K562 (cell line): ENCODE results near the gene STMN3. TPM values are rescaled to one million over a fixed set of nuclear protein-coding genes. Genes with fewer than 3 reads are reported as not detected.

Experiments used
- ATAC-seq: fragments of 200-7000 bp; cut with Tn5 transposase; 3 replicates; pipeline ENCODE4 v1.9.1; 2020; ENCODE audit warnings: moderate library complexity
- BruUV-seq: library from RNA; stranded (reverse); fragments of 400-500 nt; replicated peaks from 2 replicates; lab custom pipeline; 2021; lab: Mats Ljungman, UMichigan
- CTCF ChIA-PET: fragments of 300-600 bp; formaldehyde crosslinking; extraction: SDS; loops from one replicate; lab custom pipeline; 2021; ENCODE audit warnings: low intra/inter-chr PET ratio; lab: Yijun Ruan, JAX
- POLR2A ChIA-PET: fragments of 300-600, 350-650 bp; sonication (Branson Sonifier 250); formaldehyde crosslinking; extraction: SDS; loops from one replicate; lab custom pipeline; 2021; ENCODE audit warnings: antibody characterized with exemption, inconsistent platforms; lab: Yijun Ruan, JAX
- DNase-seq, 4 experiments: peaks; one replicate each; pipeline versions ENCODE4 v3.0.0 to v3.0.0-alpha.2; 2011 to 2018; ENCODE audit warnings: low spot score in 3 of 4, mixed read lengths in 3 of 4; ENCODE audit errors: extremely low read depth in 1 of 4
- FAIRE-seq: peaks from 2 replicates; lab custom pipeline; 2011; peaks lifted over from hg19 to GRCh38; lab: Jason Lieb, UNC
- H2AFZ ChIP-seq: 2 replicates; pipeline ENCODE4 v1.6.0; 2011; ENCODE audit warnings: low read depth, low read length, control low read depth, inconsistent platforms
- H3K27ac ChIP-seq: fragments of 200-600 bp; 3 replicates; pipeline ENCODE4 v1.8.0; 2011; ENCODE audit warnings: low read depth, mild to moderate bottlenecking, control low read depth, inconsistent platforms, low read length, moderate library complexity, mixed read lengths; ENCODE audit errors: extremely low read depth
- H3K27me3 ChIP-seq, 2 experiments: fragments of 300-600 bp in 1 of 2; 2 replicates in 1 of 2; 3 replicates in 1 of 2; pipeline versions ENCODE4 v1.6.0 to v1.8.0; 2011; ENCODE audit warnings: inconsistent platforms in 2 of 2, low read length in 2 of 2, mild to moderate bottlenecking in 1 of 2, mixed read lengths in 1 of 2, moderate library complexity in 1 of 2; ENCODE audit not compliant: control insufficient read depth in 2 of 2, insufficient read depth in 2 of 2
- H3K36me3 ChIP-seq: fragments of 300-600 bp; 3 replicates; pipeline ENCODE4 v1.8.0; 2011; ENCODE audit warnings: mild to moderate bottlenecking, low read length, inconsistent platforms; ENCODE audit not compliant: control insufficient read depth, insufficient read depth
- H3K4me1 ChIP-seq, 2 experiments: fragments of 200-600 bp in 1 of 2; replicated peaks in 1 of 2; 2 replicates in 1 of 2; 3 replicates in 1 of 2; pipeline versions ENCODE4 v1.5.1 to v1.8.0; 2011; ENCODE audit warnings: inconsistent platforms in 2 of 2, low read length in 2 of 2, mild to moderate bottlenecking in 1 of 2, mixed read lengths in 1 of 2, moderate library complexity in 1 of 2; ENCODE audit not compliant: control insufficient read depth in 2 of 2, insufficient read depth in 2 of 2
- H3K4me2 ChIP-seq: 2 replicates; pipeline ENCODE4 v1.6.1; 2011; ENCODE audit warnings: low read length, control low read depth, inconsistent platforms, mixed read lengths; ENCODE audit not compliant: insufficient read depth
- H3K4me3 ChIP-seq: fragments of 200-600 bp; sonication (generic), shearing (Covaris generic); 2 replicates; pipeline ENCODE4 v1.5.1; 2016; ENCODE audit warnings: control low read depth, inconsistent platforms
- H3K79me2 ChIP-seq: fragments of 200-600 bp; 3 replicates; pipeline ENCODE4 v1.8.0; 2011; ENCODE audit warnings: low read length, inconsistent platforms; ENCODE audit not compliant: control insufficient read depth, insufficient read depth
- H3K9ac ChIP-seq, 2 experiments: 2 replicates each; pipeline versions ENCODE4 v1.6.0 to v1.6.1; 2011; ENCODE audit warnings: low read depth in 2 of 2, low read length in 2 of 2, control low read depth in 1 of 2, inconsistent platforms in 1 of 2, mild to moderate bottlenecking in 1 of 2, mixed read lengths in 1 of 2; ENCODE audit not compliant: insufficient read depth in 1 of 2
- H3K9me1 ChIP-seq: one replicate; pipeline ENCODE4 v1.6.0; 2011; ENCODE audit warnings: inconsistent platforms, mild to moderate bottlenecking, low read length, moderate library complexity; ENCODE audit not compliant: control insufficient read depth, insufficient read depth
- H3K9me3 ChIP-seq: replicated peaks from 2 replicates; pipeline ENCODE4 v1.5.1; 2011; ENCODE audit warnings: low read depth, low read length, inconsistent platforms; ENCODE audit not compliant: control insufficient read depth, insufficient read depth
- H4K20me1 ChIP-seq: replicated peaks from 2 replicates; pipeline ENCODE4 v1.6.1; 2011; ENCODE audit warnings: low read length, inconsistent platforms, mixed read lengths; ENCODE audit not compliant: control insufficient read depth, insufficient read depth
- CBFA2T3 ChIP-seq: fragments of 450-650 bp; IDR thresholded peaks from 2 replicates; pipeline ENCODE4 v1.6.1; 2017
- EGR1 ChIP-seq: fragments of 450-650 bp; conservative IDR thresholded peaks from 2 replicates; pipeline ENCODE4 v1.6.1; 2017; ENCODE audit warnings: mild to moderate bottlenecking
- GABPB2 ChIP-seq: fragments of 250-450 bp; sonication (Bioruptor Pico); conservative IDR thresholded peaks from 2 replicates; pipeline ENCODE4 v1.5.1; 2021; ENCODE audit warnings: mild to moderate bottlenecking
- GATAD2B ChIP-seq: fragments of 450-650 bp; IDR thresholded peaks from 2 replicates; pipeline ENCODE4 v1.6.1; 2017; ENCODE audit warnings: mild to moderate bottlenecking, borderline replicate concordance
- IFI16 ChIP-seq: fragments of 250-450 bp; sonication (Bioruptor Pico); IDR thresholded peaks from 2 replicates; pipeline ENCODE4 v2.1.2; 2022; ENCODE audit warnings: mild to moderate bottlenecking, inconsistent platforms
- MIER1 ChIP-seq: fragments of 450-650 bp; IDR thresholded peaks from 2 replicates; pipeline ENCODE4 v1.6.1; 2016; ENCODE audit warnings: antibody characterized with exemption, mild to moderate bottlenecking, low read depth
- NEUROD1 ChIP-seq: fragments of 150-350 bp; IDR thresholded peaks from 2 replicates; pipeline ENCODE4 v1.6.1; 2014; ENCODE audit warnings: borderline replicate concordance, low read length, low read depth; ENCODE audit not compliant: partially characterized antibody
- POLR2G ChIP-seq: fragments of 200-400 bp; formaldehyde crosslinking; IDR thresholded peaks from 2 replicates; pipeline ENCODE4 v1.6.1; 2017; ENCODE audit warnings: low read depth, mild to moderate bottlenecking, antibody characterized with exemption, low read length, moderate library complexity
- WGBS: fragments of 100-300 bp; shearing (Covaris generic); methylation state at CpG from one replicate; pipeline ENCODE4 v1.1.6; 2016; ENCODE audit warnings: low coverage, mixed read lengths; ENCODE audit not compliant: insufficient coverage; ENCODE audit errors: missing lambda C conversion rate; 5-methylcytosine and 5-hydroxymethylcytosine counted together
- in situ Hi-C: fragments of 300-500 bp; cut with MboI; formaldehyde crosslinking; loops from 4 replicates; pipeline ENCODE4 v1.15.0; 2018; ENCODE audit warnings: inconsistent platforms, mixed read lengths
- intact Hi-C: fragments of 100-400 bp; cut with micrococcal nuclease; formaldehyde crosslinking; loops from 2 replicates; pipeline ENCODE4 v1.14.2; 2022
- polyA plus RNA-seq, 8 experiments: library from polyadenylated mRNA; depleted of rRNA in 4 of 8; stranded (reverse) in 5 of 8; unstranded in 3 of 8; fragments of >200 nt; fragmentation: Nextera tagmentation in 2 of 8; fragmentation: Illumina TruSeq in 1 of 8; extraction: Ambion mirVana in 2 of 8; extraction: Trizol in 1 of 8; gene quantifications; 2 replicates each; pipeline versions ENCODE4 v1.2.1 to v1.2.3, GENCODE V29; 2011 to 2014; ENCODE audit warnings: inconsistent platforms in 1 of 8, missing spikeins in 1 of 8
- total RNA-seq, 7 experiments: library from RNA; depleted of rRNA in 6 of 7; stranded (reverse); fragments of >200 nt in 6 of 7; fragmentation: Illumina TruSeq in 2 of 7; extraction: Trizol in 2 of 7; gene quantifications; 2 replicates each; pipeline versions ENCODE4 v1.2.1 to v1.2.3, GENCODE V29; 2011 to 2021; ENCODE audit warnings: low replicate concordance in 1 of 7
- TF ChIP-seq, protein P1 (sequence below): sonication (generic); formaldehyde crosslinking; IDR thresholded peaks from 2 replicates; pipeline ENCODE4 v1.8.0; 2023; ENCODE audit warnings: mild to moderate bottlenecking, missing genetic modification reagents
- TF ChIP-seq, protein P2 (sequence below): fragments of 450-650 bp; formaldehyde crosslinking; IDR thresholded peaks from 2 replicates; pipeline ENCODE4 v1.4.0; 2022; ENCODE audit warnings: missing genetic modification characterization
- TF ChIP-seq, protein P3 (sequence below): fragments of 450-650 bp; IDR thresholded peaks from 2 replicates; pipeline ENCODE4 v1.6.1; 2017; ENCODE audit warnings: mild to moderate bottlenecking, moderate library complexity

Gene STMN3
- total and polyA plus RNA-seq, 9 of the 15 experiments (the other 6 are each of a cell fraction or from before 2014, with no cell fraction given): 0.70 to 65.6 (median 29.4) TPM

DNA sequence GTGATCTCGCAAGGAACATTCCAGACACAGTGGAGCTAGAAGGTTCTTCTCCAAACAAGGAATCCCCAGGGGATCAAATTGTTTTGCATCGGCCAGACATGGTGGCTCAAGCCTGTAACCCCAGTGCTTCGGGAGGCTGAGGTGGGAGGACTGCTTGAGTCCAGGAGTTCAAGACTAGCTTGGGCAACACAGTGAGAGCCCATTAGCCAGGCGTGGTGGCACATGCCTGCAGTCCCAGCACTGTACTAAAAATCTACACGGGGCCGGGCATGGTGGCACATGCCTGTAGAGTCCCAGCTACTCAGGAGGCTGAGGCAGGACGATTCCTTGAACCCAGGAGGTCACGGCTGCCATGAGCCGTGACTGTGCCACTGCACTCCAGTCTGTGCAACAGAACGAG is 41.6 kb downstream of the STMN3 start:
- Histone ChIP-seq H3K4me1 (peaks cover 0 to 3% of the 10 kb centered on the region in 2 experiments; a peak in 2 of 5 replicates), H3K27ac (no peak overlapping the region), H3K79me2 (peaks cover 12% of the 10 kb centered on the region), H3K9me3 (0 out of 2 replicates have a peak, but pooled peaks cover 2% of the 10 kb centered on the region), H3K36me3 (peaks cover 16% of the 10 kb centered on the region; the same call in 1 of the 3 replicates), H3K4me2 (no peak overlapping the region), H2AFZ (no peak overlapping the region), H3K27me3 (no peaks in the 10 kb centered on the region), H4K20me1 (no peaks in the 10 kb centered on the region), H3K4me3 (no peak overlapping the region), H3K9me1 (no peaks in the 10 kb centered on the region), H3K9ac (no peak overlapping the region)
- no peak for FAIRE-seq
- BruUV-seq: no TSS peak
- POLR2A ChIA-PET: no interaction called here
- CTCF ChIA-PET: no interaction called here
- 91% methylated on average over 10 of the region's 10 CpGs for WGBS
- DNase-seq: no peak
- no peak for ATAC-seq
- in situ Hi-C loops: no loop called here
- TF ChIP-seq, protein P1, sequence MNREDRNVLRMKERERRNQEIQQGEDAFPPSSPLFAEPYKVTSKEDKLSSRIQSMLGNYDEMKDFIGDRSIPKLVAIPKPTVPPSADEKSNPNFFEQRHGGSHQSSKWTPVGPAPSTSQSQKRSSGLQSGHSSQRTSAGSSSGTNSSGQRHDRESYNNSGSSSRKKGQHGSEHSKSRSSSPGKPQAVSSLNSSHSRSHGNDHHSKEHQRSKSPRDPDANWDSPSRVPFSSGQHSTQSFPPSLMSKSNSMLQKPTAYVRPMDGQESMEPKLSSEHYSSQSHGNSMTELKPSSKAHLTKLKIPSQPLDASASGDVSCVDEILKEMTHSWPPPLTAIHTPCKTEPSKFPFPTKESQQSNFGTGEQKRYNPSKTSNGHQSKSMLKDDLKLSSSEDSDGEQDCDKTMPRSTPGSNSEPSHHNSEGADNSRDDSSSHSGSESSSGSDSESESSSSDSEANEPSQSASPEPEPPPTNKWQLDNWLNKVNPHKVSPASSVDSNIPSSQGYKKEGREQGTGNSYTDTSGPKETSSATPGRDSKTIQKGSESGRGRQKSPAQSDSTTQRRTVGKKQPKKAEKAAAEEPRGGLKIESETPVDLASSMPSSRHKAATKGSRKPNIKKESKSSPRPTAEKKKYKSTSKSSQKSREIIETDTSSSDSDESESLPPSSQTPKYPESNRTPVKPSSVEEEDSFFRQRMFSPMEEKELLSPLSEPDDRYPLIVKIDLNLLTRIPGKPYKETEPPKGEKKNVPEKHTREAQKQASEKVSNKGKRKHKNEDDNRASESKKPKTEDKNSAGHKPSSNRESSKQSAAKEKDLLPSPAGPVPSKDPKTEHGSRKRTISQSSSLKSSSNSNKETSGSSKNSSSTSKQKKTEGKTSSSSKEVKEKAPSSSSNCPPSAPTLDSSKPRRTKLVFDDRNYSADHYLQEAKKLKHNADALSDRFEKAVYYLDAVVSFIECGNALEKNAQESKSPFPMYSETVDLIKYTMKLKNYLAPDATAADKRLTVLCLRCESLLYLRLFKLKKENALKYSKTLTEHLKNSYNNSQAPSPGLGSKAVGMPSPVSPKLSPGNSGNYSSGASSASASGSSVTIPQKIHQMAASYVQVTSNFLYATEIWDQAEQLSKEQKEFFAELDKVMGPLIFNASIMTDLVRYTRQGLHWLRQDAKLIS (CRISPR knock-in tag): no peak
- no peak for TF ChIP-seq IFI16 (CRISPR knock-in tag)
- TF ChIP-seq GATAD2B: no peak
- no peak for TF ChIP-seq GABPB2 (CRISPR knock-in tag)
- no peak for TF ChIP-seq CBFA2T3
- TF ChIP-seq NEUROD1: no peak
- no peak for TF ChIP-seq EGR1
- TF ChIP-seq, protein P2, sequence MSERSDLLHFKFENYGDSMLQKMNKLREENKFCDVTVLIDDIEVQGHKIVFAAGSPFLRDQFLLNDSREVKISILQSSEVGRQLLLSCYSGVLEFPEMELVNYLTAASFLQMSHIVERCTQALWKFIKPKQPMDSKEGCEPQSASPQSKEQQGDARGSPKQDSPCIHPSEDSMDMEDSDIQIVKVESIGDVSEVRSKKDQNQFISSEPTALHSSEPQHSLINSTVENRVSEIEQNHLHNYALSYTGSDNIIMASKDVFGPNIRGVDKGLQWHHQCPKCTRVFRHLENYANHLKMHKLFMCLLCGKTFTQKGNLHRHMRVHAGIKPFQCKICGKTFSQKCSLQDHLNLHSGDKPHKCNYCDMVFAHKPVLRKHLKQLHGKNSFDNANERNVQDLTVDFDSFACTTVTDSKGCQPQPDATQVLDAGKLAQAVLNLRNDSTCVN: no peak
- TF ChIP-seq POLR2G: no peak
- TF ChIP-seq, protein P3, sequence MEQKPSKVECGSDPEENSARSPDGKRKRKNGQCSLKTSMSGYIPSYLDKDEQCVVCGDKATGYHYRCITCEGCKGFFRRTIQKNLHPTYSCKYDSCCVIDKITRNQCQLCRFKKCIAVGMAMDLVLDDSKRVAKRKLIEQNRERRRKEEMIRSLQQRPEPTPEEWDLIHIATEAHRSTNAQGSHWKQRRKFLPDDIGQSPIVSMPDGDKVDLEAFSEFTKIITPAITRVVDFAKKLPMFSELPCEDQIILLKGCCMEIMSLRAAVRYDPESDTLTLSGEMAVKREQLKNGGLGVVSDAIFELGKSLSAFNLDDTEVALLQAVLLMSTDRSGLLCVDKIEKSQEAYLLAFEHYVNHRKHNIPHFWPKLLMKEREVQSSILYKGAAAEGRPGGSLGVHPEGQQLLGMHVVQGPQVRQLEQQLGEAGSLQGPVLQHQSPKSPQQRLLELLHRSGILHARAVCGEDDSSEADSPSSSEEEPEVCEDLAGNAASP: no peak
- TF ChIP-seq MIER1: no peak
- intact Hi-C loops: no loop called here
